ENCODE measurements around the gene AGRP. TPM values are rescaled to one million over a fixed set of nuclear protein-coding genes. Genes with fewer than 3 reads are reported as not detected.
"Not testable (repeated sequence)": the region's sequence is repeated elsewhere in the genome, so short reads cannot be mapped to it uniquely, and the experiment has no call there.

Gene AGRP
- total RNA-seq = not detected
- long read RNA-seq = 0 reads

- no peak for ATAC-seq
- intact Hi-C loops (cut with micrococcal nuclease) = no loop called here
- peak; percentile 16 for DNase-seq
Observed at GRCh38 chr16:67483150-67483549, at the start of gene AGRP. Gene AGRP, minus strand, starts transcription at chr16:67483547. Its CDS starts 149 bp downstream, at chr16:67483398.

DNA sequence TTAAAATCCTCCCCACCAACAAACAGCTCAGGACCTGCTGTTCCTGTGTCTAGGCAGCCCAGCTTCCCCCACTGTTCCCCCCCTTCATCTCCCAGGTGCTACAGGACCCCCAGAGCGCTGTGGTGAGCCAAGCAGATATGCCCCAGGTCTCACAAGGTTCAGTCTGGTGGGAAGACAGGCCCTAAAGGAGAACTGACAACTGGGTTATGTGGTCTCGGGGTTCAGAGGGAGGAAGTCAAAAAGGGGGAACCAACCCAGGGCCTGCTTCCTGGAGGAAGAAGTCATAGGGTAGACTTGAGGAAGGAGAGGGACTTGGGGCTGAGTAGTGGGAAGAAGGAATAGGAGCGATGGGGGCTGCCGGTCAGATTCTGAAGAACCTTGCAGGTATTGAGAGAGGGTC is 47.9 kb upstream of the AGRP start:
- ATAC-seq (no peak), DNase-seq (peak; percentile 15)
- intact Hi-C loops (cut with micrococcal nuclease) = no loop called here

DNA sequence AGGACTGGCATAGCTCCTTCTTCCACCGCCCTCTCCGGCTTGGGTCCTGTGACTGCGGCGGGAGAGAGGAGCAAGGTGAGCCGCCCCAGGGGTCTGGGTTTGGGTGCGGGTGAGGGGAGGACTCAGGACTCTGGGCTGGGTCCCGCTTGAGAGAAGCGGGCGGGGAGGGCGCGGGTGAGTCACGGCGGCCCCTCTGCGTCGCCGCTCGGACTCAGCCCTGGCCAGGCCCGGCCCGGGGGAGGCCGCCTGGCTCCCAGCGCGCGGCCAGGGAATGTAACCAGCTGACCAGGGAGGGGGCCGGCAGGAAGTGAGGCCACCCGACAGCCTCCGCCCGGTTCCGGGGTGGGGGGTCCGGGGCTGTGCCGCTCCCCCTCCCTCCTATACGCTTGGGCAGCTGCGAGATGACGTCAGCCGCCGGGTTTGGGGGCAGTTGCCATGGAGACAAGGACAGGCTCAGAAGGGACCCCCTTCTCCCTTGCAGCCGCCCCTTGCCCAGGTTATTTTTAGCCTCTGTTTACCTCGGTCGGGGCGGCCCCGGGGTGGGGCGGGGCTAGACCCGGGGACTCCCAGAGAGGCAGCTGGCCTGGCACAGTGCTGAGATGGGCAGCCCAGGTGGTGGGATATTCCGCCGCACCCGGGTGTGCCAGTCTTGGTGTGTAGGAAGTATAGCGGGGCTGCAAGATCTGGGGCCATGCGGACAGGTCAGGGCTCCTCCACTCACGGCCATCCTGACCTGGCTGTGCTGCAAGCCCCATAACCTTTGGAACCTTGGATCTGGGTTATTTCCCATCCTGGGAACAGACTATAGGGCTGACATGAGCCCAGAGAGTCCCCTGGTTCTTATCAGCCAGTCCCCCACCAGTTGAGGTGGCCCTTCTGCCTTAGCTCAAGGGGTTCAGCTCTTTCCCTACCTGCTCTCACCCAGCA is 46.9 kb upstream of the AGRP start:
- intact Hi-C loops (cut with micrococcal nuclease) = no loop called here
- peak; percentile 89 for DNase-seq
- ATAC-seq = peak; percentile 75

DNA sequence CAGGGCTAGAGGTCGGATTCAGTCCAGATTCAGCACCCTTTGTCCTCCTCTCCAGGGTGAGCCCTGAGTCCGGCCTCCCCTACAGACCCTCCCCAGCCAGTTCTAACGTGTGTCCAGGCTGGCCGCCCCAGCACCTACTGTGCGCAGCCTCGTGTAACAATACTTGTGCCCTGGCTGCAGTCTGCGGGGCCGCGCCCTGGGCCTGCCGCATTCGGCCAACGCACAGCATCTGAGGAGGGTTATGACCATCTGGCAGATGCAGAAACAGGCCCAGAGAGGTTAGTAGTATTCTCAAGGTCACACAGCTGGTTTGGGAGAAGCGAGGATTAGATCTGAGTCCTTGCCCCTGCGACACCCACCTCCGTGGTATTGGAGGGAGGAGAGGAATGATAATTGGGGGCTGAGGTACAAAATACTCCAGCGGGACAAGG is 46.2 kb upstream of the AGRP start:
- peak; percentile 61 for DNase-seq
- intact Hi-C loops (cut with micrococcal nuclease) = no loop called here
- ATAC-seq = peak; percentile 22

- intact Hi-C loops (cut with micrococcal nuclease) = no loop called here
- DNase-seq (peak; percentile 70), ATAC-seq (peak; percentile 38)
Observed at GRCh38 chr16:67528870-67529581, 45.7 kb upstream of the AGRP start.

DNA sequence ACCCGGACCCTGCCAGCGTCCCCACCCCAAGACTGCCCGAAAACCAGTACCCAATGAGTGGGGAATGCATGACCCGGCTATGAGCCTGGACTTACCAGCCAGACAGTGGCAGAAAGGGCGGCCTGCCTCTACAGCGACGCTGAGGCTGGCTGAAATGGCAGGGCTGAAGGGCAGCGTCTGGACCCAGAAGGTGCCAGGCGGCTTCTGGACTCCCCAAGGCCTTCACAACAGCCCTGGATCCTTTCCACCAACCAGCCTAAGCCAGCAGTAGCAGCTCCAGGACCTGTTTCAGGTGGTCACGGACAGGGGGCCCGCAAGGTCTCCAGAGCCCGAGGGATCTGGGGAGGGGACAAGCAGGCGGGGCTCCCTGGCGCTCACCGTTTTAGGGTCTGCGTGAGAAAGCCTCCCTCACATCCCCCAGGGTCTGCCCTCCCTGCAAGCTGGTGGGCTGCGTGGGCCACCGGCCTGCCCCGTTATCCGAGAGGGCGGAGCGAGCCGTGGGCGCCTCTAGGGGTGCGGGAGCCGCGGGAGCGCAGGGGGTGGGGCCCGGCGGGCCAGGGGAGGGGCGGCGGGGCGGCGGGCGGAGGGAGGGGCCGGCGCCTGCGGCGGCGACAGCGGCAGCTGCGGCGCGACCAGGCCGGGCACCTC is 45.0 kb upstream of the AGRP start, which contains the start of gene RIPOR1:
TSS of gene RIPOR1 (plus strand) at position 608 of the 648 bp plus-strand sequence. CDS start 9,618 bp downstream, outside the sequence.
- peak; percentile 70 for ATAC-seq
- peak; percentile 87 for DNase-seq
- intact Hi-C loops (cut with micrococcal nuclease) = no loop called here

DNA sequence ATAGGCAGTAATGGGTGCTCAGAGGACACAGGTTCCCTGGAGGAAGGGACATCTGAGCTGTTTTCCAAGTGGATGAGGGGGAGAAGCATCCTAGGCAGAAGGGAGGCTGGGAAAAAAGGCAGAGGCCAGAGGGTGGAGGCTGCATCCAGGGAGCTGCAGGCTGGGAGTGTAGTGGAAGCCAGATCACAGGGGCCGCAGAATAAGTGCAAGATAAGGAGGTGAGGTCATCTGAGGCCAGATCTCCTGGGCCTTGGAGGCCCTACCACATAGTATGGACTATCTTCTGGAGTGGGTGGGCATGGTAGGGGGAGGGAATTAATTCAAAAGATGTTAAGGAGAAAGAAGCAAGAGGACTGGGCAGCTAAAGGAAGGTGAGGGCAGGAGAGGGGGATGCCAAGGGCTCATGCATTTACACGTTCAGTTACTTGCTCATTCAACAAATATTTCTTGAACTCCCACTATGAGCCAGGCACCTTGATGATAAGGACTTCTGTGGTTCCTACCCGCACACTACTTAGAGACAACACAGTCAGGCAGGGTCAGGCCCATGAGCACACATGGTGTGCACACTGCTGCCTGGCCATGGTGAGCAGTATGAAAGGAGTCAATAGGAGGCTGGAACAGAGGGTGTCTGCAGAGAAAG is 42.9 kb upstream of the AGRP start:
- no peak for DNase-seq
- intact Hi-C loops (cut with micrococcal nuclease) = no loop called here
- ATAC-seq = no peak

GRCh38 chr16:67525176-67525860 is 42.0 kb upstream of the AGRP start:
- DNase-seq (no peak), ATAC-seq (no peak)
- intact Hi-C loops (cut with micrococcal nuclease) = no loop called here

DNA sequence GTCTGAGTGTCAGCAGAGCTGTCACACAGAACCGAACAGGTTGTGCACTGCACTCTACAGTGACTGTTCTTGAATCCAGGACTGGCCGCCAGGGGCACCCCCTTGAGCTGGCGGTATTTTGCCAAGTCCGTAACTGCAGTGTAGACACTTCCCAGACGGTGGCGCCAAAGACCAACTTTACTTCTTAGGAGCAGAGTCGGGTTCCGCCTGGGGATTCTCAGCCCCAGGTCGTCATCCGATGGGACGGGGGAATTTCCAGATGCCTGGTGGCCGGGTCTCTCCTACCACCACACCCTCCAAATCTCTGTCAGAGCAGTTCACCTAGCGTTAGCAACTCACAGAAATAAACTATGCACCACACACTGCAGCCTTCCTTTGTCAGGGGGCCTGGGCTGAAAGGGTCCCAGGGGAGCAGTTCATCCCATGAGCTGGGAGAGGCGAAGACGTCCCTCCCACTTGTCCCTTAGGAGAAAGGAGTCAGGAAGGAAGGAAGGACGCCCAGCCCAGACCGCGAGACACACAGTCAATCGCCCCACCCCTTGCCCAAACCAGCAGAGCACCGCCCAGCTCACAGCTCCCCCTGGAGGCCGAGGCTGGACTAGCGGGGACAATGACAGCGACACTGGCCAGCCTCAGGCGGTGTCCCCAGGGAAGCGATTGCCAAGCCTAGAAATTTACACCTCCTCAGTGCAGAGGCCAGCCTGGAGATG is 37.9 kb upstream of the AGRP start:
- intact Hi-C loops (cut with micrococcal nuclease) = no loop called here
- peak; percentile 93 for ATAC-seq
- peak; percentile 96 for DNase-seq

GRCh38 chr16:67519242-67519641 is 35.9 kb upstream of the AGRP start:
- ATAC-seq = no peak
- intact Hi-C loops (cut with micrococcal nuclease) = no loop called here

DNA sequence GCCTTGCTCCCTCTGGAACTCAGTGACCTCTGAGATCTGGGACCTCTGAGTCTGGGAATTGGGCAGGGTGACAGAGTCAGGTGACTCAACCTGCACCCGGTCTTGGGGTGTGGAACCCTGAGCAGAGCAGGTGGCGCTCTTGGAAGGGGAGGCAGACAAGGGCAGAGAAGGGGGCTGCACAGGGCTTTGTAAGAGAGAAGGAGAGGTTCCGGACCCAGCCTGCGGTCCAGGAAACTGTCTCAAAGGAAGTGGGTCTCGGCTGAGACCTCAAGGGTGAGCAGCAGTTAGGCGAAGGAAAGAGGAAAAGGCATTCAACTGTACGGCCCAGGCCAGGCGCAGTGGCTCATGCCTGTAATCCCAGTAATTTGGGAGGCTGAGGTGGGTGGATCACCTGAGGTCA is 35.3 kb upstream of the AGRP start:
- intact Hi-C loops (cut with micrococcal nuclease) = no loop called here
- DNase-seq (no peak), ATAC-seq (no peak)

More at GRCh38 chr16:67519242-67519641, 35.9 kb upstream of the AGRP start:
- DNase-seq = no peak

DNA sequence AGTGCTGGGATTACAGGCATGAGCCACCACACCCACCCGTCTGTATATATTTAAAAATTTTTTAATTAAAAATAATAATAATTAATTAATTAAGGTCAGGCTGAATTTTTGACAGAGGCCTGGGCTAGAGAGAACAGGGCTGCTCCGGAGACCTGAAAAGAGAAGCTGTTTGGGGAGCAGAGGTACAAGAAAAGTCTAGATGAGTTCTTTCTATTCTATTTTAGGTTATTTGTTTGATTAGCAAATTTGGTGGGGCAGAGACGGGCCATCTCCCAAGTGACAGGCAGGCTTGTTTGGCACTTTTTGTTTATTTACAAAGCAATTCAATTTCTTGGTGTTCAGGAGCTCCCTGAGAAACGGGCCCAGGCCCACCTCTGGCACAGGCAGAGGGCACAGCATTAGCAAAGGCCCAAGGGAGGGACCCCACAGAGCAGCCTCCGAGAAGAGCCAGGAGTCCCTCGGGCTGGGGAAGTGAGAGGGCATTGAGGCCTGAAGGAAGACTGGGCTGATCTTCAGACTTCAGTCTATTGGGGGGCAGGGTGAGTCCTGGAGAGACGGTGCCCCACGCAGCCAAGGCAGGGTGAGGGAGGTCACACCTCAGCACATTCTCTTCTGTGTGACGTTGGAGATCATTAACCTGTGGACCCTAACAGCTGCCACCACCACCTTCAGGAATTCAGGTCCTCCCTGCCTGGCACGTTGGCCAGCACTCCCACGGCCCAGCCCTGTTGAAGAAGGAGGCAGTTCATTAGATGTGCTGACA is 34.5 kb upstream of the AGRP start:
- peak; percentile 3 for DNase-seq
- no peak for ATAC-seq
- intact Hi-C loops (cut with micrococcal nuclease) = no loop called here

DNA sequence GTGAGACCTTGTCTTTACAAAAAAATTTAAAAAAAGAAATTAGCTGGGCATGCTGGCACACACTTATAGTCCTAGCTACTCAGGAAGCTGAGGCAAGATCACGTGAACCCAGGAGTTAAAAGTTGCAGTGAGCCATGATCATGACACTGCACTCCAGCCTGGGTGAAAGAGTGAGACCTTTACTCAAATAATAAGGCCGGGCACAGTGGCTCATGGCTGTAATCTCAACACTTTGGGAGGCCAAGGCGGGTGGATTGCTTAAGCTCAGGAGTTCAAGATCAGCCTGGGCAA is 33.8 kb upstream of the AGRP start:
- intact Hi-C loops (cut with micrococcal nuclease) = no loop called here
- DNase-seq (peak; percentile 3), ATAC-seq (no peak)

DNA sequence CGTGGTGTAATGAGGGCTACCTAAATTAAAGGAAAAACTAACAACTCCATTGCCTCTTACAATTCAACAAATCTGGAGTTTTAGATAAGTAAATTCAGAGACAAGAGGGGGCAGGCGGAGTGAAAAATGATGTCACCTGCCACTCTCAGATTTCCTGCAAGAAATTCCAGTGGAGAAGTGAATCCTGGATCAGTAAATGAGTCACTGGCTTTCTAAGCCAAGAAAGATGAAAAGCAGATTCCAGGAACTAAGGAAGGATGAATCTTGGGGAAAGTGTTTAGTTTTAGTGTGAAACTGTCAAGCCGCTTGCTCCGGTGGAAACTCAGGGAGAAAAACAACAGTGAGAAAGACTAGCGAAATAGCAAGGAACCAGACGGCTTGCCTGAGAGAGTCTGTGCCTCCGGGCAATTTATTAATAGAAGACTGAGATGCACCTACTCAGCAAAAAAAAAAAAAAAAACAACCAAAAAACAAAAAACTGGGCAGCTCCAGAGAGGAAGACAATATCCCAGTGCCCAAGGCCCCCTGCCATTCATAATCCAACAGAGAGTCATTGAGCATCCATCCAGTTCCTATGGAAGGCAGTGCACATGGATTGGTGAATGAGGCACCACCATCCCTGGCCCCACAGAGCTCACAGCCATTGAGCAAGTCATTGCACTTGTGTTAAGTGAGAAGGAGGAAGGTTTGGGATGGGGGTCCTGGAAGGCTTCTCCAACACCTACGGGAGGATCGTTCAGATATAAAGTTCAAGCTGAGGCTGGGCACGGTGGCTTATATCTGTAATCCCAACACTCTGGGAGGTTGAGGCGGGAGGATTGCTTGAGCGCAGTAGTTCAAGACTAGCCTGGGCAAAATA is 33.2 kb upstream of the AGRP start:
- DNase-seq (peak; percentile 6), ATAC-seq (no peak)
- intact Hi-C loops (cut with micrococcal nuclease) = no loop called here

DNA sequence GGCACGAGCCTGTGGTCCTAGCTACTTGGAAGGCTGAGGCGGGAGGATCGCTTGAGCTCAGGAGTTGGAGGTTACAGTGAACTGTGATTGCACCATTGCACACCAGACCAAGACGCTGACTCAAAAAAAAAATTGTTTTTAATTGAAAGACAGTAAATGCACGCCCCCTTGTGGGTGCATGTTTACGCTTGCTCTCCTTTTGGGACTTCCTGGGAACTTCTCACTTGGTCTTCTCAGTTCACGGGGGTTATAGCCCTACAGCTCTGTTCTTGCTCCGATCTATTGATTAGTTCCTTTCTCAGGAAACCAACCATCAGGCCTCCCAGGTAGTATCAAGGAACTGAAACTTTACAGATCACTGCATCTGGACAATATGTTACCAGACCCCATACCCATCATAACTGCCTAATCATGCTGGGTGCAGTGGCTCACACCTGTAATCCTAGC is 31.1 kb upstream of the AGRP start:
- peak; percentile 67 for ATAC-seq
- intact Hi-C loops (cut with micrococcal nuclease) = no loop called here
- peak; percentile 85 for DNase-seq

DNA sequence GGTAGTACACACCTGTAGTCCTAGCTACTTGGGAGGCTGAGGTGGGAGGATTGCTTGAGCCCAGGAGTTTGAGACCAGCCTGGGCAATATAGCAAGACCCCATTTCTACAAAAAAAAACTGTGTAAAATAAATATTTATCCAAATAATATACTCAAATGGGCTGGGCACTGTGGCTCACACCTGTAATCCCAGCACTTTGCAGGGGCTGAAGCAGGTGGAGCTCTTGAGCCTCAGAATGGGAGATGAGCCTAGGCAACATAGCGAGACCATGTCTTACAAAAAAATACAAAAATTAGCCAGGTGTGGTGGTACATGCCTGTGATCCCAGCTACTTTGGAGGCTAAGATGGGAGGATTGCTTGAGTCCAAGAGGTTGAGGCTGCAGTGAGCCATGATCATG is 30.5 kb upstream of the AGRP start:
- intact Hi-C loops (cut with micrococcal nuclease); ATAC-seq; DNase-seq: not testable (repeated sequence)

Measured in left ventricle myocardium superior (tissue), 1 donor.